NCI-H146 treated with DMSO at 0.1 percent for 48 hours (cell line): ENCODE results near the gene CFAP99.
A peak's percentile ranks its signal among the peaks of the same experiment; 100 is the strongest.
"Not testable (repeated sequence)": the region's sequence is repeated elsewhere in the genome, so short reads cannot be mapped to it uniquely, and the experiment has no call there.

Source experiments
- DNase-seq: peaks from one replicate; lab custom pipeline; 2025; ENCODE audit not compliant: unreplicated experiment; lab: John Stamatoyannopoulos, UW

CFAP99 gene

GRCh38 chr4:2427383-2428334 is 8.9 kb downstream of the CFAP99 start:
- DNase-seq, result no peak

DNA sequence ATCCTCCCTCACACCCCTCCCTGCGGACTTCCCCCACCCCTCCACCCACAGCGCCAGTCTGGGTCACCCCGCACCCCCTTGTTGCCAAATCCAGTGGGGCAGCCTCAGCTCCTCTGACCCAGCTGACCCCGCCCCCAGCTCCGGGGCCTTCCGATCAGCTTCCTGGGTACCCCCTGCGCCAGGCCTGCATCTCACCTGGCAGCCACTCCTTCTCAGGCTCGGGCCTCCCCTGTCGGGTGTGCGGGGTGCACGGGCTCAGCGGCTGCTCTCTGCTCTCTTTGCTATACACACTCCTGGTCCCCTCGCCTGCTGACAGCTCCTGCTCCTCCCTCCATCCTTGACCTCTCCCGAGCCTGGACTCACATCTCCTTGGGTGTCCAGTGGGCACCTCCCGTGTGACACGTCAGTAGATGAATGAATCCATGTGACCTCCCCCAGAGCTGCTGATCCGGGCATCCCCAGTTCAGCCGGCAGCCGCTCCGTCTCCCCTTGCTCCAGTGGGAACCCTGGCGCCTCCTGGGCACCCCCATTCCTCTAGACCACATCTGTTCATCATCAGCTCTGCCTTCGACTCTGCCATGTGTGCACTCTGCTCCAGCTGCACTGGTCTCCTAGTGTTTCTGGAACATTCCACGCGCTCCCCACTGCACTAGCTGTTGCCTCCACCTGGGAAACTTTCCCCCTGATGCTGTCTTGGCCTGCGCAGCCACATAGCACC is 9.9 kb downstream of the CFAP99 start:
- no peak for DNase-seq

DNA sequence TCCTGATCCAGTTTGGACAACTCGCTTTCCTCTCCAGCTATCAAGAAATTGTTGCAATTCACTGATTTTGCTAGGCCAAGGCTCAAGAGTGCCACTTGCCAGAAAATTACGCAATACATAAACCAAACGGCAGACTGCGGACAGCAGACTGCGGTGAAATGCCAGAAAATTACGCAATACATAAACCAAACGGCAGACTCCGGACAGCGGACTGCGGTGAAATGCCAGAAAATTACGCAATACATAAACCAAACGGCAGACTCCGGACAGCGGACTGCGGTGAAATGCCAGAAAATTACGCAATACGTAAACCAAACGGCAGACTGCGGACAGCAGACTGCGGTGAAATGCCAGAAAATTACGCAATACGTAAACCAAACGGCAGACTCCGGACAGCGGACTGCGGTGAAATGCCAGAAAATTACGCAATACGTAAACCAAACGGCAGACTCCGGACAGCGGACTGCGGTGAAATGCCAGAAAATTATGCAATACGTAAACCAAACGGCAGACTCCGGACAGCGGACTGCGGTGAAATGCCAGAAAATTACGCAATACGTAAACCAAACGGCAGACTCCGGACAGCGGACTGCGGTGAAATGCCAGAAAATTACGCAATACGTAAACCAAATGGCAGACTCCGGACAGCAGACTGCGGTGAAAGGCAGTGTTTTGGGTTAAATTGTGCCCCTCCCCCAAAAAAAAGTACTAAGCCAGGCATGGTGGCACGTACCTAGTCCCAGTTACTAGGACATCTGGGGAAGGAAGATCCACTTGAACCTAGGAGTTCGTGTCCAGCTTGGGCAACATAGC is 11.4 kb downstream of the CFAP99 start:
- DNase-seq, result not testable (repeated sequence)

DNA sequence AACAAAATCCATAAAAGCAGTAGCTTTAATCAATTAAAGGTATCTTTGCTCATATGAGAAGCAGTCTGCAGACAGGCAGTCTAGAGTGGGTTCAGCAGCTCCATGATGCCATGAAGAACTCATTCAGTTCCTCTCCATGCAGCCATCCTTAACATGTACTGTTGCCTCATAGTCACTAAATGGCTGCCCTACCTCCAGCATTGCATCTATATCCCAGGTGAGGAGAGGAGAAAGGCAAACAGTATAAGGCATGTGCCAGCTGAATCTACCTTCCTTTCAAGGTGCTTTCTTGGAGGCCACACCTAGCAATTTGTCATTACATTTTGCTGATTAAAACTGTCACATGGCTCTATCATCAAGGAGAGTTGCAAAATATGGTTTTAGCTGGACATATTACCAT is 13.2 kb downstream of the CFAP99 start:
- DNase-seq, result no peak

DNA sequence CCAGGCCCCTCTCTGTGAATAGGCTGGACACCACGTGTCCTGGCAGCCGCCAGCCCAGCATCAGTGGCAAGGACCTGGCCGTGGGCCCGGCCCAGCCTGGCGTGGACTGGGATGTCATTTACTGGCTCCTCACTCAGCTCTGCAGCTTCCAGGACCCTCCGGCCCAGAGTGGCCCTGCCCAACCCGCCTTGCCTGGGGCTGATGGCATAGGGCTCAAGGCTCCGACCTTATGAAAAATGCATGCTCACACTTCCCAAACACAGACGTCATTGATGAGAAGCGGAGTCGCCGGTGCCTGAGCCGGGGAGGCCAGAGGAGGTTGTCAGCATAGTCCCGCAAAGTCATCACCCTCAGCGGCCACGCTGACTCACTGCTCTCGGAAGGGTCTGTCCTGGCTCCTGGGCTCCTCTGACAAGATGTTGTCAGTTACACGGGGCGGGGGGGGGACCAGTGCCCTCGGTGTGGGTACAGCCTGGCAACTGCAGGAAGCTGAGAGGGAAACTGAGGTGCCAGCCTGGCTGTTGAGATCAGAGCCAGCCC is 14.3 kb downstream of the CFAP99 start:
- no peak for DNase-seq

DNA sequence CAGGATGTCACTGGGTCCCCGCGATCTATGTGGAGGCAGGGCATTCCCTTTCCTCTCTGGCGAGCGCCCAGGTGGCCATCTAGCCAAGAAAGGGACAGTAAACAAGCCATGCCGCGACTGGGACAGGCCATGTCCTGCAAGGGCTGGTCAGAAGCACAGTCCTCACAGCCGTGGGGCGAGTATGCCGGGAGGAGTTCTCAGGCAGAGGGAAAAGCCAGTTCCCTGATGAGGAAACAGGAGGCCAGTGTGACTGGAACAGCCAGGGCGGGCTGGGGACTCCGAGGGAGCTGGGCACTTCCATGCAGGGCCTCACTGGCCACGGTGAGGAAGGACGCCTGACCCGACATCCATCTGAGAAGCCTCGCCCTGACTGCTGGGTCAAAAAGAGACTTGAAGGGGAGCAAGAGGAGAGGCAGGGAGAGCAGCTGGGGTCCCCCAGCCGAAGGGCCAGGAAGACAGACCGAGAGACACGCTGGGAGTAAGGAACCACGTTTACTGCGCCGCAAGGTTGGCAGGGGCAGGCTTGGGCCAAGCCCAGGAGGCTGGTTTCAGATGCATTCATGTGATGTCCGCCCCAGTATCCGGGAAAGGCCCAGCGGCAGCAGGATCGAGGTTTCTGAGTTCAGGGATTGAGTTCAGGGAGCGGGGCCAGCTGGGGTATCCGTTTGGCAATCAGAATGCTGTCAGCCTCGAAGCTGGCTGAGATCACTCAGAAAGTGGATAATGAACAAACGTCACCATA is 15.0 kb downstream of the CFAP99 start:
- no peak for DNase-seq

- DNase-seq, result no peak
Measured at GRCh38 chr4:2434420-2434819, 15.7 kb downstream of the CFAP99 start.

- no peak for DNase-seq
Measured at GRCh38 chr4:2436301-2436700, 17.5 kb downstream of the CFAP99 start.

GRCh38 chr4:2436761-2437474 is 18.2 kb downstream of the CFAP99 start:
- no peak for DNase-seq

GRCh38 chr4:2437475-2438215 is 18.9 kb downstream of the CFAP99 start:
- no peak for DNase-seq

DNA sequence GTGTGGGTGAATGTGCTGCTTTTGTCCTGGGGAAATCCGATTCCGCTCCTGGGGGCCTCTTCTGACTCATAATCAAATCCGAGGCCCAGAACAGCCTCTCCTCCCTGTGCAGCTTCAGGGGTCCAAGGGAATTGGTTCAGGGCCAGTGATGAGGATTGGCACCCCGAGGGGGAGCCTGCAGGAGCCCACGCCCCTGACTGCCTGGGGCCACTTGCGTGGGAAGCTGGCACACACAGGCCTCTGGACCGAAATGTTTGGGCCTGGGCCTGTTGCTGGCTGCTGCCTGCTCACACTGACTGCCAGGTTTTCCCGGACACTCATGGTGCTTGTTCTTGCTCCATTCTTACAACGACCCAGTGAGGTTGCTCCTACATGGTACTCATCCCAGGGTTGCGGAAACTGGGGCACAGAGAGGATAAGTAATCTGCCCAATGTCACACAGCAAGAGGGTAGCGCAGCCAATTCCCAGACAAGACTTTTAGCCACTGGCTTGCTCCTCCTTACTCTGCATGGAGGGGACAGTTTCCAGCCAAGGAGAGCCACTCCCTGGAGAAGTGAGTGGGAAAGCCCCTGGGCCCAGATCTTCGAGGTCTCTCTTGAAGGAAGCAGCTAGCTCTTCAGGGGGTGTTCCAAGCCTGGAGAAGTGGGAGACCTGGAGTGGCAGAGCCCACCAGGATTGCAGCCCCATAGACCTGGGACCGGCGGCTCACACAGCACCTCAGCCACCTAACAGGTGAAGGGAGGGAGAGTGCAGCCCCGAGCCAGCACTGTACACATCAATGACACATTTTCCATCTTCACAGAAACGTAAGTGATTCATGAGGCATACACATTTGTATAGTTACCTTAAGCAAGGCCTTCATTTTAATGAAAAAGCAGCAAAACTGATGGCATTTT is 20.3 kb downstream of the CFAP99 start:
- DNase-seq, result no peak

GRCh38 chr4:2441393-2442174 is 22.8 kb downstream of the CFAP99 start:
- peak; percentile 55 for DNase-seq

DNA sequence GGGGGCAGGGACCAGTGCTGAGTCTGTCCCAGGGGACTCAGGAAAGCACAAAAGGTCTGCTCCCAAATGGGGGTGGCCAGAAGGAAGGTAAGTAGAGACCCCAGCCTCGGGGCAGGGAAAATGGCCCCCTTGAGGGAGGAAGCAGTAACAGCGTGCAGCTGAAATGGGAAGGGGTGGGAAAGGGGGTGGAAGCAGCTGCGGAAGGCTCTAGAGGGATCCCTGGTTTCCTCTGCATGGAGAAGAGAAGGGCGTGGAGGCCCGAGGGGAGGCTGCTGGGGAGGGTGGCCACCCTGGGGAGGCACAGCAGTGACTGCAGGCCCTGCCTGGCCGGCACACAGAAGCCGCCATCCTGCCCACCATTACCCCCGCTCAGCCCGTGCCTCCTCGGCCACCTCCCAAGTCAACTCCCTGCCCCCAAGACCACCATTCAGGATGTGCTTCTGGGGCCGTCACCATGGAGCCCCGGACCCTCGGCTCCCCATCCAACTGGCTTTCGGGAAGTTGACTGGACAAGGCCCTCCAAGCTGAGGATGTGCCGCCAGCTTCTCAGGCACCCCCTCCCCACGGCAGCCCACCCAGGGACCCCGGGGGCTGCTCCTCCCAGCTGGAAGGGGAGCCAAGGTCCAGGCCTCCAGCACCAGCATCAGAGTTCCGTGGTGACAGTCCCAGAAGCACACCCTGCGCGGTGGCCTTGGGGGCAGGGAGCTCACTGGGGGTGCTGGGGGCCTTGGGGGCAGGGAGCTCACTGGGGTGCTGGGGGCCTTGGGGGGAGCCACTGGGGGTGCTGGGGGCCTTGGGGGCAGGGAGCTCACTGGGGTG is 23.6 kb downstream of the CFAP99 start:
- DNase-seq, result no peak

- DNase-seq, result no peak
Measured at GRCh38 chr4:2443061-2443730, 24.4 kb downstream of the CFAP99 start.

GRCh38 chr4:2443956-2444740 is 25.4 kb downstream of the CFAP99 start:
- no peak for DNase-seq
